Spleen (tissue), 11 donors: ENCODE measurements around the gene BRF1. TPM values are rescaled to one million over a fixed set of nuclear protein-coding genes. Genes with fewer than 3 reads are reported as not detected.

Experiments
- DNase-seq: peaks from one replicate; pipeline ENCODE4 v3.0.0-alpha.2; 2020
- H3K27ac ChIP-seq, 8 donors: fragments of 200-600 bp; sonication (generic) in 7 of 8; 1 replicate in 4 of 8; 2 replicates in 4 of 8; pipeline versions ENCODE4 v1.5.0 to v1.8.0; 2016 to 2021; ENCODE audit warnings: inconsistent platforms in 4 of 8, mild to moderate bottlenecking in 4 of 8, moderate library complexity in 1 of 8
- H3K27me3 ChIP-seq, 7 donors: fragments of 200-600 bp; sonication (generic) in 6 of 7; replicated peaks in 1 of 7; 1 replicate in 4 of 7; 2 replicates in 3 of 7; pipeline versions ENCODE4 v1.5.0 to v1.8.0; 2016 to 2021; ENCODE audit warnings: inconsistent platforms in 3 of 7, mild to moderate bottlenecking in 1 of 7
- H3K36me3 ChIP-seq, 6 donors: fragments of 200-600 bp; sonication (generic) in 5 of 6; 1 replicate in 4 of 6; 2 replicates in 2 of 6; pipeline versions ENCODE4 v1.5.0 to v1.8.0; 2016 to 2021; ENCODE audit warnings: inconsistent platforms in 2 of 6
- H3K4me1 ChIP-seq, 6 donors: fragments of 200-600 bp; sonication (generic) in 5 of 6; 1 replicate in 3 of 6; 2 replicates in 3 of 6; pipeline versions ENCODE4 v1.5.0 to v1.8.0; 2016 to 2021; ENCODE audit warnings: inconsistent platforms in 3 of 6
- H3K4me3 ChIP-seq, 8 donors: fragments of 200-600 bp; sonication (generic) in 7 of 8; 1 replicate in 4 of 8; 2 replicates in 4 of 8; pipeline versions ENCODE4 v1.5.0 to v1.8.0; 2016 to 2021; ENCODE audit warnings: inconsistent platforms in 4 of 8, mild to moderate bottlenecking in 4 of 8, moderate library complexity in 2 of 8
- H3K9me3 ChIP-seq, 8 donors: fragments of 200-600 bp; sonication (generic) in 7 of 8; 1 replicate in 4 of 8; 2 replicates in 4 of 8; pipeline versions ENCODE4 v1.5.0 to v1.8.0; 2016 to 2021; ENCODE audit warnings: inconsistent platforms in 4 of 8
- CTCF ChIP-seq, 11 experiments: fragments of 200-600 bp in 7 of 11; fragments of 450-650 bp in 4 of 11; sonication (generic) in 4 of 11; IDR thresholded peaks in 8 of 11; conservative IDR thresholded peaks in 3 of 11; 1 replicate in 7 of 11; 2 replicates in 4 of 11; pipeline versions ENCODE4 v1.4.0 to v1.8.0; 2016 to 2021; ENCODE audit warnings: antibody characterized with exemption in 11 of 11, inconsistent platforms in 4 of 11, mild to moderate bottlenecking in 1 of 11
- POLR2A ChIP-seq, 3 donors: fragments of 450-650 bp; IDR thresholded peaks; one replicate each; pipeline ENCODE4 v1.5.1; 2017; ENCODE audit warnings: antibody characterized with exemption in 3 of 3, mild to moderate bottlenecking in 1 of 3
- POLR2AphosphoS5 ChIP-seq, 3 donors: sonication (generic); formaldehyde crosslinking; IDR thresholded peaks; one replicate each; pipeline ENCODE4 v1.5.1; 2017; ENCODE audit warnings: antibody characterized with exemption in 3 of 3
- WGBS, 5 donors: extraction: QIAGEN DNeasy Blood & Tissue Kit in 3 of 5; methylation state at CpG; one replicate each; pipeline versions ENCODE4 v1.1.5 to v1.1.7; 2013 to 2018; 5-methylcytosine and 5-hydroxymethylcytosine counted together
- intact Hi-C: fragments of 100-400 bp; cut with DNase I; formaldehyde crosslinking; loops from one replicate; pipeline ENCODE4 v1.15.0; 2023; ENCODE audit warnings: low total_unique reads
- polyA plus RNA-seq, 3 donors: library from polyadenylated mRNA; stranded (reverse); fragments of 200-250 nt; gene quantifications; one replicate each; pipeline ENCODE4 v1.2.1, GENCODE V29; 2013
- total RNA-seq, 7 donors: library from RNA; depleted of rRNA in 3 of 7; stranded (reverse); fragments of >200 nt in 3 of 7; fragmentation: NEBNext Ultra II Directional in 4 of 7; extraction: Animal tissue kit (Norgen Biotek cat#: 25700) in 4 of 7; gene quantifications; one replicate each; pipeline versions ENCODE4 v1.1.0 to v1.2.1, GENCODE V29; 2016 to 2021
- donor health status: healthy with polysubstance abuse.
- donor health status: DM: no; HTN: no; CAD: no; lungs with moderate emphysema.
- donor health status: DM: no; HTN: no; CAD: no.
- donor health status: Bipolar disorder and iron deficiency.
- donor health status: healthy.
- donor health status: DM: no; HTN: no; CAD: no.
- donor health status: DM: yes; HTN: yes; CAD: no.

Gene BRF1
- total and polyA plus RNA-seq, 10 donors, result 16.2 to 71.2 (median 49.8) TPM

GRCh38 chr14:105171004-105171673 lies 129.7 kb downstream of the BRF1 start:
- 20 to 36% (median 26%) methylated on average over 6 to 19 of the region's 19 CpGs for WGBS, 5 donors
- DNase-seq, result no peak
- H3K4me3 ChIP-seq, result no peak overlapping the region
- H3K36me3 ChIP-seq, result no peaks in the 10 kb centered on the region
- intact Hi-C loops, result no loop called here
- peaks cover 10 to 69% (median 51%) of the 10 kb centered on the region in 6 donors for H3K4me1 ChIP-seq
- TF ChIP-seq CTCF (IDR thresholded peaks at IDR 0.05 in 8 of 11, conservative IDR thresholded peaks at IDR 0.05 in 3 of 11) (no peak), POLR2AphosphoS5 (IDR thresholded peaks at IDR 0.05) (no peak), POLR2A (IDR thresholded peaks at IDR 0.05) (no peak)
- H3K9me3 ChIP-seq, result no peaks in the 10 kb centered on the region
- H3K27me3 ChIP-seq, result peaks cover 0 to 57% (median 36%) of the 10 kb centered on the region in 7 donors
- peak overlapping the region in 3 of 8 donors; percentile 9 to 21 (median 10) for H3K27ac ChIP-seq

- WGBS, 5 donors, result 55 to 83% (median 72%) methylated on average over 14 to 22 of the region's 22 CpGs
- no peak overlapping the region for H3K27ac ChIP-seq
- no peak for TF ChIP-seq CTCF (IDR thresholded peaks at IDR 0.05 in 8 of 11, conservative IDR thresholded peaks at IDR 0.05 in 3 of 11)
- no peak for TF ChIP-seq POLR2AphosphoS5 (IDR thresholded peaks at IDR 0.05)
- TF ChIP-seq POLR2A (IDR thresholded peaks at IDR 0.05), result no peak
- H3K4me3 ChIP-seq, result no peak overlapping the region
- no peaks in the 10 kb centered on the region for H3K36me3 ChIP-seq
- H3K9me3 ChIP-seq, result no peaks in the 10 kb centered on the region
- no peak for DNase-seq
- peaks cover 9 to 62% (median 46%) of the 10 kb centered on the region in 6 donors for H3K4me1 ChIP-seq
- peaks cover 0 to 67% (median 38%) of the 10 kb centered on the region in 7 donors for H3K27me3 ChIP-seq
- intact Hi-C loops, result no loop called here
These were observed 130.8 kb downstream of the BRF1 start for GRCh38 chr14:105169776-105170655.

- Histone ChIP-seq H3K36me3 (no peaks in the 10 kb centered on the region), H3K27me3 (peaks cover 0 to 67% (median 38%) of the 10 kb centered on the region in 7 donors), H3K9me3 (no peaks in the 10 kb centered on the region), H3K4me1 (peaks cover 4 to 55% (median 36%) of the 10 kb centered on the region in 6 donors), H3K27ac (peak overlapping the region in 2 of 8 donors; percentile 33 to 42), H3K4me3 (peak overlapping the region in 7 of 8 donors; percentile 20 to 73 (median 37))
- 6 to 12% (median 10%) methylated on average over 16 to 54 of the region's 54 CpGs for WGBS, 5 donors
- DNase-seq, result no peak
- intact Hi-C loops, result no loop called here
- TF ChIP-seq CTCF (IDR thresholded peaks at IDR 0.05 in 8 of 11, conservative IDR thresholded peaks at IDR 0.05 in 3 of 11) (peak; percentile 7 to 72 (median 44)), POLR2A (IDR thresholded peaks at IDR 0.05) (no peak), POLR2AphosphoS5 (IDR thresholded peaks at IDR 0.05) (peak in 1 of 3 donors; percentile 33)
These were observed 131.8 kb downstream of the BRF1 start for GRCh38 chr14:105168979-105169507.
